Measurements from ENCODE around the gene ITIH1.

DNA sequence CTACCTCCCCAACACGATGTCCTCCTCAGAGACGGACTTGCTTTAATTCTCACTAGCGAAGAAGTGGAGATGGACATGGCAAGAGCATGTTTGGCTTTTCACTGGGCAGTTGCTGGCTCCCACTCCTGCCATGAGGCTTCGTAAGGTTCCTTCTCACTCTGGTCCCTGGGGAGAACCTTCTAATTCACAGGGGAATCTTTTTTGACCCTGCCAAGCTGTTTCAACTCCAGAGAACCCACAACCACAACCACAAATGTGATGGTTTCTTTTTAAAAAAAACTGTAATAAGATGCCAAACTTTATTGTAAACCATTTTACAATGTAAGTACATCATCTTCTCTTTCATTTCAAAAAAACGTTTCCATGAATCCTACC, 59.1 kb downstream of the ITIH1 start:
- TF ChIP-seq, protein P1, sequence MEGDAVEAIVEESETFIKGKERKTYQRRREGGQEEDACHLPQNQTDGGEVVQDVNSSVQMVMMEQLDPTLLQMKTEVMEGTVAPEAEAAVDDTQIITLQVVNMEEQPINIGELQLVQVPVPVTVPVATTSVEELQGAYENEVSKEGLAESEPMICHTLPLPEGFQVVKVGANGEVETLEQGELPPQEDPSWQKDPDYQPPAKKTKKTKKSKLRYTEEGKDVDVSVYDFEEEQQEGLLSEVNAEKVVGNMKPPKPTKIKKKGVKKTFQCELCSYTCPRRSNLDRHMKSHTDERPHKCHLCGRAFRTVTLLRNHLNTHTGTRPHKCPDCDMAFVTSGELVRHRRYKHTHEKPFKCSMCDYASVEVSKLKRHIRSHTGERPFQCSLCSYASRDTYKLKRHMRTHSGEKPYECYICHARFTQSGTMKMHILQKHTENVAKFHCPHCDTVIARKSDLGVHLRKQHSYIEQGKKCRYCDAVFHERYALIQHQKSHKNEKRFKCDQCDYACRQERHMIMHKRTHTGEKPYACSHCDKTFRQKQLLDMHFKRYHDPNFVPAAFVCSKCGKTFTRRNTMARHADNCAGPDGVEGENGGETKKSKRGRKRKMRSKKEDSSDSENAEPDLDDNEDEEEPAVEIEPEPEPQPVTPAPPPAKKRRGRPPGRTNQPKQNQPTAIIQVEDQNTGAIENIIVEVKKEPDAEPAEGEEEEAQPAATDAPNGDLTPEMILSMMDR (IDR thresholded peaks at IDR 0.05; ENCODE audit: low read depth, low read length, poor library complexity, severe bottlenecking), result no peak
- TF ChIP-seq EZH2phosphoT487 (IDR thresholded peaks at IDR 0.05; ENCODE audit: borderline replicate concordance, low read length), result no peak

All from DOHH2 (cell line).